ENCODE data around the gene FAM98C.
"Not testable (repeated sequence)": the region's sequence is repeated elsewhere in the genome, so short reads cannot be mapped to it uniquely, and the experiment has no call there.

FAM98C gene

GRCh38 chr19:38402967-38403674 is at the start of gene FAM98C:
FAM98C (plus strand) TSS chr19:38403093; CDS start chr19:38403154, 61 bp downstream.
- peak; percentile 98 for DNase-seq (ENCODE audit: low read depth)

GRCh38 chr19:38355728-38356725 is 46.9 kb upstream of the FAM98C start:
- no peak for DNase-seq (ENCODE audit: low read depth)

GRCh38 chr19:38358071-38358470 is 44.8 kb upstream of the FAM98C start:
- DNase-seq (ENCODE audit: low read depth), result no peak

GRCh38 chr19:38359242-38360021 is 43.5 kb upstream of the FAM98C start:
- no peak for DNase-seq (ENCODE audit: low read depth)

GRCh38 chr19:38360351-38360750 is 42.5 kb upstream of the FAM98C start:
- DNase-seq (ENCODE audit: low read depth), result no peak

GRCh38 chr19:38360839-38361631 is 41.9 kb upstream of the FAM98C start:
- DNase-seq (ENCODE audit: low read depth), result no peak

GRCh38 chr19:38361633-38362075 is 41.2 kb upstream of the FAM98C start:
- peak; percentile 41 for DNase-seq (ENCODE audit: low read depth)

GRCh38 chr19:38362076-38362945 is 40.6 kb upstream of the FAM98C start:
- peak; percentile 39 for DNase-seq (ENCODE audit: low read depth)

GRCh38 chr19:38362946-38363688 is 39.8 kb upstream of the FAM98C start:
- not testable (repeated sequence) for DNase-seq (ENCODE audit: low read depth)

- DNase-seq (ENCODE audit: low read depth), result no peak
Measured at GRCh38 chr19:38367041-38367440, 35.9 kb upstream of the FAM98C start.

- DNase-seq (ENCODE audit: low read depth), result no peak
Measured at GRCh38 chr19:38369584-38369983, 33.3 kb upstream of the FAM98C start.

- no peak for DNase-seq (ENCODE audit: low read depth)
Measured at GRCh38 chr19:38370299-38370698, 32.6 kb upstream of the FAM98C start.

- DNase-seq (ENCODE audit: low read depth), result no peak
Measured at GRCh38 chr19:38371081-38371480, 31.8 kb upstream of the FAM98C start.

GRCh38 chr19:38373907-38374331 is 29.0 kb upstream of the FAM98C start:
- DNase-seq (ENCODE audit: low read depth), result no peak

GRCh38 chr19:38374332-38375097 is 28.4 kb upstream of the FAM98C start, which contains the start of gene PSMD8:
PSMD8 (plus strand) TSS chr19:38374571; CDS start chr19:38374602, 31 bp downstream.
- peak; percentile 97 for DNase-seq (ENCODE audit: low read depth)

GRCh38 chr19:38375098-38375493 is 27.8 kb upstream of the FAM98C start:
- no peak for DNase-seq (ENCODE audit: low read depth)

- DNase-seq (ENCODE audit: low read depth), result no peak
Measured at GRCh38 chr19:38375748-38376147, 27.1 kb upstream of the FAM98C start.

GRCh38 chr19:38376576-38376975 is 26.3 kb upstream of the FAM98C start:
- DNase-seq (ENCODE audit: low read depth), result no peak

GRCh38 chr19:38377052-38377451 is 25.8 kb upstream of the FAM98C start:
- DNase-seq (ENCODE audit: low read depth), result no peak
